Endothelial cell (in vitro differentiated cells): ENCODE data around the gene MPV17L2. TPM values are rescaled to one million over a fixed set of nuclear protein-coding genes. Genes with fewer than 3 reads are reported as not detected.
A peak's percentile ranks its signal among the peaks of the same experiment; 100 is the strongest.

Experiments
- DNase-seq: peaks from one replicate; pipeline ENCODE4 v3.0.0; 2021; ENCODE audit warnings: low spot score
- H3K27ac Mint-ChIP-seq: one replicate; pipeline ENCODE4 v1.8.0; 2021; ENCODE audit warnings: mixed read lengths, inconsistent platforms; ENCODE audit not compliant: unreplicated experiment
- H3K27me3 Mint-ChIP-seq: one replicate; pipeline ENCODE4 v1.8.0; 2021; ENCODE audit warnings: mild to moderate bottlenecking, moderate library complexity, mixed read lengths, inconsistent platforms; ENCODE audit not compliant: unreplicated experiment
- H3K36me3 Mint-ChIP-seq: one replicate; pipeline ENCODE4 v1.8.0; 2021; ENCODE audit warnings: mild to moderate bottlenecking, low read depth, mixed read lengths, inconsistent platforms; ENCODE audit not compliant: unreplicated experiment
- H3K4me1 Mint-ChIP-seq: one replicate; pipeline ENCODE4 v1.8.0; 2021; ENCODE audit warnings: mild to moderate bottlenecking, mixed read lengths, inconsistent platforms; ENCODE audit not compliant: unreplicated experiment
- H3K4me3 Mint-ChIP-seq: one replicate; pipeline ENCODE4 v1.8.0; 2021; ENCODE audit warnings: mild to moderate bottlenecking, mixed read lengths, inconsistent platforms; ENCODE audit not compliant: unreplicated experiment
- H3K9me3 Mint-ChIP-seq: one replicate; pipeline ENCODE4 v1.8.0; 2021; ENCODE audit warnings: mixed read lengths, inconsistent platforms; ENCODE audit not compliant: unreplicated experiment
- CTCF ChIP-seq: fragments of 200-600 bp; sonication (generic); IDR thresholded peaks from one replicate; pipeline ENCODE4 v1.5.0; 2021; ENCODE audit warnings: antibody characterized with exemption; ENCODE audit not compliant: unreplicated experiment
- total RNA-seq: library from RNA; stranded (reverse); fragmentation: NEBNext Ultra II Directional; extraction: Animal tissue kit (Norgen Biotek cat#: 25700); gene quantifications from one replicate; pipeline ENCODE4 v1.2.1, GENCODE V29; 2021; ENCODE audit not compliant: unreplicated experiment

MPV17L2 gene
- total RNA-seq, 1 donor from 2014 or later, result 17.7 TPM

- no peaks in the 10 kb centered on the region for H3K9me3 Mint-ChIP-seq
- DNase-seq, result no peak
- peak overlapping the region; percentile 40 for H3K27ac Mint-ChIP-seq
- peaks cover 7% of the 10 kb centered on the region for H3K27me3 Mint-ChIP-seq
- H3K4me1 Mint-ChIP-seq, result peaks cover 9% of the 10 kb centered on the region
- TF ChIP-seq CTCF, result no peak
- H3K4me3 Mint-ChIP-seq, result peak overlapping the region; percentile 79
- no peaks in the 10 kb centered on the region for H3K36me3 Mint-ChIP-seq
Observed at GRCh38 chr19:18191640-18192062, 1.4 kb upstream of the MPV17L2 start.

- Mint-ChIP-seq H3K27me3 (peaks cover 10% of the 10 kb centered on the region), H3K27ac (peak overlapping the region; percentile 61), H3K36me3 (no peaks in the 10 kb centered on the region), H3K4me3 (peak overlapping the region; percentile 90), H3K4me1 (peaks cover 9% of the 10 kb centered on the region), H3K9me3 (no peaks in the 10 kb centered on the region)
- peak; percentile 29 for DNase-seq
- no peak for TF ChIP-seq CTCF
Observed at GRCh38 chr19:18193388-18194180, 566 bp downstream of the MPV17L2 start.

- DNase-seq, result no peak
- TF ChIP-seq CTCF, result no peak
- H3K4me1 Mint-ChIP-seq, result peaks cover 9% of the 10 kb centered on the region
- peak overlapping the region; percentile 61 for H3K27ac Mint-ChIP-seq
- H3K36me3 Mint-ChIP-seq, result no peaks in the 10 kb centered on the region
- H3K27me3 Mint-ChIP-seq, result peaks cover 10% of the 10 kb centered on the region
- peak overlapping the region; percentile 90 for H3K4me3 Mint-ChIP-seq
- no peaks in the 10 kb centered on the region for H3K9me3 Mint-ChIP-seq
Observed at GRCh38 chr19:18194181-18194530, 1.1 kb downstream of the MPV17L2 start.

GRCh38 chr19:18194554-18195238 lies 1.7 kb downstream of the MPV17L2 start:
- peak; percentile 35 for DNase-seq
- peaks cover 10% of the 10 kb centered on the region for H3K27me3 Mint-ChIP-seq
- H3K36me3 Mint-ChIP-seq, result no peaks in the 10 kb centered on the region
- peaks cover 9% of the 10 kb centered on the region for H3K4me1 Mint-ChIP-seq
- no peaks in the 10 kb centered on the region for H3K9me3 Mint-ChIP-seq
- H3K27ac Mint-ChIP-seq, result no peak overlapping the region
- H3K4me3 Mint-ChIP-seq, result peak overlapping the region; percentile 90
- TF ChIP-seq CTCF, result no peak

GRCh38 chr19:18196511-18196845 lies 3.5 kb downstream of the MPV17L2 start:
- peaks cover 1% of the 10 kb centered on the region for H3K36me3 Mint-ChIP-seq
- no peak overlapping the region for H3K27ac Mint-ChIP-seq
- peaks cover 10% of the 10 kb centered on the region for H3K27me3 Mint-ChIP-seq
- no peak for TF ChIP-seq CTCF
- DNase-seq, result no peak
- no peak overlapping the region for H3K4me3 Mint-ChIP-seq
- peaks cover 9% of the 10 kb centered on the region for H3K4me1 Mint-ChIP-seq
- no peaks in the 10 kb centered on the region for H3K9me3 Mint-ChIP-seq
